K562 (cell line): ENCODE data around the gene SLC5A4. TPM values are rescaled to one million over a fixed set of nuclear protein-coding genes. Genes with fewer than 3 reads are reported as not detected.

Experiments
- ATAC-seq: fragments of 200-7000 bp; cut with Tn5 transposase; 3 replicates; pipeline ENCODE4 v1.9.1; 2020; ENCODE audit warnings: moderate library complexity
- BruUV-seq: library from RNA; stranded (reverse); fragments of 400-500 nt; replicated peaks from 2 replicates; lab custom pipeline; 2021; lab: Mats Ljungman, UMichigan
- CTCF ChIA-PET: fragments of 300-600 bp; formaldehyde crosslinking; extraction: SDS; loops from one replicate; lab custom pipeline; 2021; ENCODE audit warnings: low intra/inter-chr PET ratio; lab: Yijun Ruan, JAX
- POLR2A ChIA-PET: fragments of 300-600, 350-650 bp; sonication (Branson Sonifier 250); formaldehyde crosslinking; extraction: SDS; loops from one replicate; lab custom pipeline; 2021; ENCODE audit warnings: antibody characterized with exemption, inconsistent platforms; lab: Yijun Ruan, JAX
- DNase-seq, 4 experiments: peaks; one replicate each; pipeline versions ENCODE4 v3.0.0 to v3.0.0-alpha.2; 2011 to 2018; ENCODE audit warnings: low spot score in 3 of 4, mixed read lengths in 3 of 4; ENCODE audit errors: extremely low read depth in 1 of 4
- FAIRE-seq: peaks from 2 replicates; lab custom pipeline; 2011; peaks lifted over from hg19 to GRCh38; lab: Jason Lieb, UNC
- H2AFZ ChIP-seq: 2 replicates; pipeline ENCODE4 v1.6.0; 2011; ENCODE audit warnings: low read depth, low read length, control low read depth, inconsistent platforms
- H3K27ac ChIP-seq: fragments of 200-600 bp; 3 replicates; pipeline ENCODE4 v1.8.0; 2011; ENCODE audit warnings: low read depth, mild to moderate bottlenecking, control low read depth, inconsistent platforms, low read length, moderate library complexity, mixed read lengths; ENCODE audit errors: extremely low read depth
- H3K27me3 ChIP-seq, 2 experiments: fragments of 300-600 bp in 1 of 2; 2 replicates in 1 of 2; 3 replicates in 1 of 2; pipeline versions ENCODE4 v1.6.0 to v1.8.0; 2011; ENCODE audit warnings: inconsistent platforms in 2 of 2, low read length in 2 of 2, mild to moderate bottlenecking in 1 of 2, mixed read lengths in 1 of 2, moderate library complexity in 1 of 2; ENCODE audit not compliant: control insufficient read depth in 2 of 2, insufficient read depth in 2 of 2
- H3K36me3 ChIP-seq: fragments of 300-600 bp; 3 replicates; pipeline ENCODE4 v1.8.0; 2011; ENCODE audit warnings: mild to moderate bottlenecking, low read length, inconsistent platforms; ENCODE audit not compliant: control insufficient read depth, insufficient read depth
- H3K4me1 ChIP-seq, 2 experiments: fragments of 200-600 bp in 1 of 2; replicated peaks in 1 of 2; 2 replicates in 1 of 2; 3 replicates in 1 of 2; pipeline versions ENCODE4 v1.5.1 to v1.8.0; 2011; ENCODE audit warnings: inconsistent platforms in 2 of 2, low read length in 2 of 2, mild to moderate bottlenecking in 1 of 2, mixed read lengths in 1 of 2, moderate library complexity in 1 of 2; ENCODE audit not compliant: control insufficient read depth in 2 of 2, insufficient read depth in 2 of 2
- H3K4me2 ChIP-seq: 2 replicates; pipeline ENCODE4 v1.6.1; 2011; ENCODE audit warnings: low read length, control low read depth, inconsistent platforms, mixed read lengths; ENCODE audit not compliant: insufficient read depth
- H3K4me3 ChIP-seq: fragments of 200-600 bp; sonication (generic), shearing (Covaris generic); 2 replicates; pipeline ENCODE4 v1.5.1; 2016; ENCODE audit warnings: control low read depth, inconsistent platforms
- H3K79me2 ChIP-seq: fragments of 200-600 bp; 3 replicates; pipeline ENCODE4 v1.8.0; 2011; ENCODE audit warnings: low read length, inconsistent platforms; ENCODE audit not compliant: control insufficient read depth, insufficient read depth
- H3K9ac ChIP-seq, 2 experiments: 2 replicates each; pipeline versions ENCODE4 v1.6.0 to v1.6.1; 2011; ENCODE audit warnings: low read depth in 2 of 2, low read length in 2 of 2, control low read depth in 1 of 2, inconsistent platforms in 1 of 2, mild to moderate bottlenecking in 1 of 2, mixed read lengths in 1 of 2; ENCODE audit not compliant: insufficient read depth in 1 of 2
- H3K9me1 ChIP-seq: one replicate; pipeline ENCODE4 v1.6.0; 2011; ENCODE audit warnings: inconsistent platforms, mild to moderate bottlenecking, low read length, moderate library complexity; ENCODE audit not compliant: control insufficient read depth, insufficient read depth
- H3K9me3 ChIP-seq: replicated peaks from 2 replicates; pipeline ENCODE4 v1.5.1; 2011; ENCODE audit warnings: low read depth, low read length, inconsistent platforms; ENCODE audit not compliant: control insufficient read depth, insufficient read depth
- H4K20me1 ChIP-seq: replicated peaks from 2 replicates; pipeline ENCODE4 v1.6.1; 2011; ENCODE audit warnings: low read length, inconsistent platforms, mixed read lengths; ENCODE audit not compliant: control insufficient read depth, insufficient read depth
- CEBPG ChIP-seq, 3 experiments: fragments of 200-800 bp in 1 of 3; sonication (Bioruptor generic) in 1 of 3; sonication (generic) in 1 of 3; formaldehyde crosslinking in 1 of 3; IDR thresholded peaks in 2 of 3; conservative IDR thresholded peaks in 1 of 3; 2 replicates each; pipeline versions ENCODE4 v1.6.1 to v1.8.0; 2016 to 2022; ENCODE audit warnings: missing compliant biosample characterization in 2 of 3, missing genetic modification characterization in 2 of 3, mild to moderate bottlenecking in 1 of 3, missing genetic modification reagents in 1 of 3
- DLX4 ChIP-seq: fragments of 250-450 bp; sonication (Bioruptor Pico); IDR thresholded peaks from 2 replicates; pipeline ENCODE4 v1.6.1; 2021; ENCODE audit warnings: mild to moderate bottlenecking
- ETS2 ChIP-seq: IDR thresholded peaks from 2 replicates; pipeline ENCODE4 v1.6.1; 2016; ENCODE audit warnings: borderline replicate concordance, missing genetic modification characterization, mild to moderate bottlenecking, moderate library complexity, missing compliant biosample characterization; ENCODE audit not compliant: poor library complexity, severe bottlenecking
- FOXA3 ChIP-seq, 2 experiments: fragments of 450-650 bp in 1 of 2; sonication (generic) in 1 of 2; formaldehyde crosslinking; IDR thresholded peaks in 1 of 2; conservative IDR thresholded peaks in 1 of 2; 2 replicates each; pipeline versions ENCODE4 v1.4.0 to v1.8.0; 2020 to 2022; ENCODE audit warnings: mild to moderate bottlenecking in 2 of 2, missing genetic modification reagents in 1 of 2
- GATAD2A ChIP-seq: fragments of 450-650 bp; IDR thresholded peaks from 2 replicates; pipeline ENCODE4 v1.6.1; 2017
- GTF2A2 ChIP-seq: IDR thresholded peaks from 2 replicates; pipeline ENCODE4 v1.6.1; 2016; ENCODE audit warnings: mild to moderate bottlenecking, missing genetic modification characterization, missing compliant biosample characterization
- PATZ1 ChIP-seq: fragments of 250-450 bp; sonication (Bioruptor Pico); IDR thresholded peaks from 2 replicates; pipeline ENCODE4 v1.5.0; 2020; ENCODE audit warnings: mild to moderate bottlenecking, borderline replicate concordance
- PYGO2 ChIP-seq: fragments of 450-650 bp; IDR thresholded peaks from 2 replicates; pipeline ENCODE4 v1.6.1; 2016; ENCODE audit warnings: mild to moderate bottlenecking, missing genetic modification characterization, moderate library complexity, missing compliant biosample characterization
- SPI1 ChIP-seq: IDR thresholded peaks from 2 replicates; pipeline ENCODE4 v1.6.1; 2011; ENCODE audit warnings: low read depth, low read length, control low read depth, borderline replicate concordance
- SRSF3 ChIP-seq: fragments of 200-400 bp; formaldehyde crosslinking; IDR thresholded peaks from 2 replicates; pipeline ENCODE4 v1.6.1; 2016; ENCODE audit warnings: mild to moderate bottlenecking, low read length, moderate library complexity; ENCODE audit not compliant: insufficient read depth
- THRA ChIP-seq: fragments of 450-650 bp; IDR thresholded peaks from 2 replicates; pipeline ENCODE4 v1.6.1; 2017; ENCODE audit warnings: mild to moderate bottlenecking, moderate library complexity
- ZNF146 ChIP-seq: IDR thresholded peaks from one replicate; pipeline ENCODE4 v1.6.1; 2018; ENCODE audit warnings: missing compliant biosample characterization; ENCODE audit not compliant: unreplicated experiment
- ZNF354B ChIP-seq: fragments of 250-450 bp; sonication (Bioruptor Pico); IDR thresholded peaks from 2 replicates; pipeline ENCODE4 v1.4.0; 2020
- ZNF57 ChIP-seq: fragments of 450-650 bp; formaldehyde crosslinking; IDR thresholded peaks from 2 replicates; pipeline ENCODE4 v1.4.0; 2020; ENCODE audit warnings: mild to moderate bottlenecking, moderate library complexity
- WGBS: fragments of 100-300 bp; shearing (Covaris generic); methylation state at CpG from one replicate; pipeline ENCODE4 v1.1.6; 2016; ENCODE audit warnings: low coverage, mixed read lengths; ENCODE audit not compliant: insufficient coverage; ENCODE audit errors: missing lambda C conversion rate; 5-methylcytosine and 5-hydroxymethylcytosine counted together
- in situ Hi-C: fragments of 300-500 bp; cut with MboI; formaldehyde crosslinking; loops from 4 replicates; pipeline ENCODE4 v1.15.0; 2018; ENCODE audit warnings: inconsistent platforms, mixed read lengths
- intact Hi-C: fragments of 100-400 bp; cut with micrococcal nuclease; formaldehyde crosslinking; loops from 2 replicates; pipeline ENCODE4 v1.14.2; 2022
- polyA plus RNA-seq, 8 experiments: library from polyadenylated mRNA; depleted of rRNA in 4 of 8; stranded (reverse) in 5 of 8; unstranded in 3 of 8; fragments of >200 nt; fragmentation: Nextera tagmentation in 2 of 8; fragmentation: Illumina TruSeq in 1 of 8; extraction: Ambion mirVana in 2 of 8; extraction: Trizol in 1 of 8; gene quantifications; 2 replicates each; pipeline versions ENCODE4 v1.2.1 to v1.2.3, GENCODE V29; 2011 to 2014; ENCODE audit warnings: inconsistent platforms in 1 of 8, missing spikeins in 1 of 8
- total RNA-seq, 7 experiments: library from RNA; depleted of rRNA in 6 of 7; stranded (reverse); fragments of >200 nt in 6 of 7; fragmentation: Illumina TruSeq in 2 of 7; extraction: Trizol in 2 of 7; gene quantifications; 2 replicates each; pipeline versions ENCODE4 v1.2.1 to v1.2.3, GENCODE V29; 2011 to 2021; ENCODE audit warnings: low replicate concordance in 1 of 7

SLC5A4 gene
- total and polyA plus RNA-seq, 9 of the 15 experiments (the other 6 are each of a cell fraction or from before 2014, with no cell fraction given), result not detected

GRCh38 chr22:32248276-32248675 is 6.9 kb downstream of the SLC5A4 start (continued):
- TF ChIP-seq CEBPG (CRISPR knock-in tag; IDR thresholded peaks at IDR 0.05), result no peak
- no peak for TF ChIP-seq CEBPG (tag; conservative IDR thresholded peaks at IDR 0.05 in 1 of 2, IDR thresholded peaks at IDR 0.05 in 1 of 2)
- no peak for TF ChIP-seq THRA
- TF ChIP-seq PATZ1 (CRISPR knock-in tag), result no peak

- no peaks in the 10 kb centered on the region for H4K20me1 ChIP-seq
- H3K4me2 ChIP-seq, result no peak overlapping the region
- intact Hi-C loops (no loop called here), in situ Hi-C loops (no loop called here)
- H2AFZ ChIP-seq, result no peak overlapping the region
- no peak overlapping the region for H3K27ac ChIP-seq
- 0% methylated on average over 5 of the region's 5 CpGs for WGBS
- H3K4me3 ChIP-seq, result no peak overlapping the region
- H3K4me1 ChIP-seq, result no peaks in the 10 kb centered on the region
- ChIA-PET CTCF (no interaction called here), POLR2A (no interaction called here)
- H3K9ac ChIP-seq, result no peak overlapping the region
- H3K9me1 ChIP-seq, result no peaks in the 10 kb centered on the region
- peaks cover 0 to 5% of the 10 kb centered on the region in 2 experiments; a peak in 1 of 5 replicates for H3K27me3 ChIP-seq
- no TSS peak for BruUV-seq
- H3K9me3 ChIP-seq, result no peaks in the 10 kb centered on the region
- no peak for FAIRE-seq
- DNase-seq, result no peak
- H3K79me2 ChIP-seq, result no peaks in the 10 kb centered on the region
- H3K36me3 ChIP-seq, result no peaks in the 10 kb centered on the region
- no peak for ATAC-seq
- no peak for TF ChIP-seq FOXA3 (CRISPR knock-in tag; conservative IDR thresholded peaks at IDR 0.05 in 1 of 2, IDR thresholded peaks at IDR 0.05 in 1 of 2)
- no peak for TF ChIP-seq SRSF3
- TF ChIP-seq PYGO2 (tag), result no peak
- no peak for TF ChIP-seq ZNF146 (CRISPR knock-in tag)
- no peak for TF ChIP-seq GATAD2A
- no peak for TF ChIP-seq ZNF354B (CRISPR knock-in tag)
- no peak for TF ChIP-seq SPI1
- TF ChIP-seq GTF2A2 (tag), result no peak
- TF ChIP-seq PATZ1 (CRISPR knock-in tag), result no peak
- no peak for TF ChIP-seq ETS2 (tag)
- TF ChIP-seq DLX4 (CRISPR knock-in tag), result no peak
- TF ChIP-seq ZNF57 (CRISPR knock-in tag), result no peak
These were observed 9.0 kb downstream of the SLC5A4 start for GRCh38 chr22:32246166-32246565.
